ENCODE data around the gene H6PD. TPM values are rescaled to one million over a fixed set of nuclear protein-coding genes. Genes with fewer than 3 reads are reported as not detected.

The H6PD gene
- 10 to 100 TPM; 27.0 to 62.2 (median 44.0) TPM for total RNA-seq

GRCh38 chr1:9234223-9235095 lies at the start of gene H6PD:
H6PD (plus strand) TSS chr1:9234774; CDS start chr1:9244935, 10,161 bp downstream.
- H3K27me3 ChIP-seq, result no peaks in the 10 kb centered on the region
- H3K4me3 ChIP-seq, result peak within 1 kb of the TSS; percentile 70 to 79
- no peak for TF ChIP-seq EP300 (IDR thresholded peaks at IDR 0.05)
- TF ChIP-seq CTCF (IDR thresholded peaks at IDR 0.05), result peak in 3 of 4 experiments; percentile 79 to 94 (median 90)
- peak; percentile 77 to 88 for TF ChIP-seq POLR2A (IDR thresholded peaks at IDR 0.05)
- peak; percentile 87 for TF ChIP-seq POLR2AphosphoS5 (IDR thresholded peaks at IDR 0.05)
- peak; percentile 86 for ATAC-seq
- H3K36me3 ChIP-seq, result no peaks in the 10 kb centered on the region
- no peaks in the 10 kb centered on the region for H3K9me3 ChIP-seq
- H3K27ac ChIP-seq, result peak within 1 kb of the TSS; percentile 84 to 98 (median 96)
- H3K4me1 ChIP-seq, result peaks cover 0 to 60% (median 37%) of the 10 kb centered on the region in 3 donors
- WGBS, 2 donors (ENCODE audit: low coverage in 1 of 2), result 40% methylated on average over 1 of the region's 106 CpGs; no CpG with 5 or more reads in 1 of the 2 donors

- no peak overlapping the region for H3K27ac ChIP-seq
- H3K4me1 ChIP-seq, result peaks cover 0 to 28% (median 9%) of the 10 kb centered on the region in 3 donors
- H3K9me3 ChIP-seq, result no peaks in the 10 kb centered on the region
- no peak for ATAC-seq
- peaks cover 22% of the 10 kb centered on the region for H3K27me3 ChIP-seq
- no peaks in the 10 kb centered on the region for H3K36me3 ChIP-seq
- H3K4me3 ChIP-seq, result no peak overlapping the region
- WGBS, 2 donors (ENCODE audit: low coverage in 1 of 2), result 54 to 72% methylated on average over 2 to 4 of the region's 5 CpGs
- TF ChIP-seq CTCF (IDR thresholded peaks at IDR 0.05) (no peak), EP300 (IDR thresholded peaks at IDR 0.05) (no peak), POLR2A (IDR thresholded peaks at IDR 0.05) (no peak), POLR2AphosphoS5 (IDR thresholded peaks at IDR 0.05) (no peak)
Observed at GRCh38 chr1:9186082-9186859, 48.3 kb upstream of the H6PD start.

- Histone ChIP-seq H3K27me3 (peaks cover 17% of the 10 kb centered on the region), H3K36me3 (no peaks in the 10 kb centered on the region), H3K4me1 (peaks cover 0 to 20% (median 6%) of the 10 kb centered on the region in 3 donors), H3K27ac (no peak overlapping the region), H3K9me3 (no peaks in the 10 kb centered on the region), H3K4me3 (no peak overlapping the region)
- WGBS, 2 donors (ENCODE audit: low coverage in 1 of 2), result 59 to 64% methylated on average over 2 of the region's 2 CpGs
- TF ChIP-seq POLR2A (IDR thresholded peaks at IDR 0.05) (no peak), EP300 (IDR thresholded peaks at IDR 0.05) (no peak), CTCF (IDR thresholded peaks at IDR 0.05) (no peak), POLR2AphosphoS5 (IDR thresholded peaks at IDR 0.05) (no peak)
- no peak for ATAC-seq
Observed at GRCh38 chr1:9187004-9187403, 47.6 kb upstream of the H6PD start.

- no peaks in the 10 kb centered on the region for H3K9me3 ChIP-seq
- H3K27ac ChIP-seq, result no peak overlapping the region
- H3K27me3 ChIP-seq, result no peaks in the 10 kb centered on the region
- H3K4me3 ChIP-seq, result no peak overlapping the region
- WGBS, 2 donors (ENCODE audit: low coverage in 1 of 2), result 91 to 100% methylated on average over 2 to 5 of the region's 5 CpGs
- TF ChIP-seq CTCF (IDR thresholded peaks at IDR 0.05) (no peak), EP300 (IDR thresholded peaks at IDR 0.05) (no peak), POLR2A (IDR thresholded peaks at IDR 0.05) (no peak), POLR2AphosphoS5 (IDR thresholded peaks at IDR 0.05) (no peak)
- H3K4me1 ChIP-seq, result no peaks in the 10 kb centered on the region
- ATAC-seq, result no peak
- H3K36me3 ChIP-seq, result no peaks in the 10 kb centered on the region
Observed at GRCh38 chr1:9190234-9190633, 44.3 kb upstream of the H6PD start.

Data from gastroesophageal sphincter (tissue), 4 donors.